ENCODE measurements around the gene ROBO1. TPM values are rescaled to one million over a fixed set of nuclear protein-coding genes. Genes with fewer than 3 reads are reported as not detected.

ROBO1 gene
- total RNA-seq, 1 experiment from 2014 or later: 67.6 TPM

GRCh38 chr3:79684041-79684440, 83.8 kb downstream of the ROBO1 start:
- H3K4me1 ChIP-seq (ENCODE audit: insufficient read depth, low read length, poor library complexity, severe bottlenecking): no peaks in the 10 kb centered on the region
- POLR2A ChIA-PET (ENCODE audit: low non-redundant PET): no interaction called here
- BruUV-seq (replicated peaks): no TSS peak
- intact Hi-C loops (cut with micrococcal nuclease; ENCODE audit: unreplicated experiment): no loop called here
- H3K27ac ChIP-seq (ENCODE audit: low read depth, low read length, poor library complexity, severe bottlenecking): no peak overlapping the region
- no peaks in the 10 kb centered on the region for H3K9me3 ChIP-seq (ENCODE audit: low read depth, low read length, poor library complexity, severe bottlenecking)
- TF ChIP-seq CTCF (conservative IDR thresholded peaks at IDR 0.05; ENCODE audit: low read depth, low read length) (no peak), EZH2 (IDR thresholded peaks at IDR 0.05; ENCODE audit: borderline replicate concordance, low read depth, low read length, poor library complexity, severe bottlenecking) (no peak)
- no peak for DNase-seq (ENCODE audit: low spot score)
- H3K36me3 ChIP-seq (ENCODE audit: insufficient read depth, low read length, poor library complexity, severe bottlenecking): no peaks in the 10 kb centered on the region
- H3K27me3 ChIP-seq (replicated peaks; ENCODE audit: insufficient read depth, low read depth, low read length, poor library complexity): no peaks in the 10 kb centered on the region
- H3K4me3 ChIP-seq (ENCODE audit: low read depth, low read length, poor library complexity, severe bottlenecking): no peak overlapping the region
- CTCF ChIA-PET: no interaction called here

GRCh38 chr3:79672731-79673130, 95.1 kb downstream of the ROBO1 start:
- ChIA-PET POLR2A (ENCODE audit: low non-redundant PET) (no interaction called here), CTCF (no interaction called here)
- Histone ChIP-seq H3K36me3 (ENCODE audit: insufficient read depth, low read length, poor library complexity, severe bottlenecking) (no peaks in the 10 kb centered on the region), H3K27ac (ENCODE audit: low read depth, low read length, poor library complexity, severe bottlenecking) (no peak overlapping the region), H3K9me3 (ENCODE audit: low read depth, low read length, poor library complexity, severe bottlenecking) (no peaks in the 10 kb centered on the region), H3K27me3 (replicated peaks; ENCODE audit: insufficient read depth, low read depth, low read length, poor library complexity) (no peaks in the 10 kb centered on the region), H3K4me1 (ENCODE audit: insufficient read depth, low read length, poor library complexity, severe bottlenecking) (no peaks in the 10 kb centered on the region), H3K4me3 (ENCODE audit: low read depth, low read length, poor library complexity, severe bottlenecking) (no peak overlapping the region)
- BruUV-seq (replicated peaks): no TSS peak
- DNase-seq (ENCODE audit: low spot score): no peak
- TF ChIP-seq EZH2 (IDR thresholded peaks at IDR 0.05; ENCODE audit: borderline replicate concordance, low read depth, low read length, poor library complexity, severe bottlenecking) (no peak), CTCF (conservative IDR thresholded peaks at IDR 0.05; ENCODE audit: low read depth, low read length) (no peak)
- intact Hi-C loops (cut with micrococcal nuclease; ENCODE audit: unreplicated experiment): no loop called here

- Histone ChIP-seq H3K27ac (ENCODE audit: low read depth, low read length, poor library complexity, severe bottlenecking) (no peak overlapping the region), H3K27me3 (replicated peaks; ENCODE audit: insufficient read depth, low read depth, low read length, poor library complexity) (no peaks in the 10 kb centered on the region), H3K4me1 (ENCODE audit: insufficient read depth, low read length, poor library complexity, severe bottlenecking) (no peaks in the 10 kb centered on the region), H3K9me3 (ENCODE audit: low read depth, low read length, poor library complexity, severe bottlenecking) (no peaks in the 10 kb centered on the region), H3K4me3 (ENCODE audit: low read depth, low read length, poor library complexity, severe bottlenecking) (no peak overlapping the region), H3K36me3 (ENCODE audit: insufficient read depth, low read length, poor library complexity, severe bottlenecking) (no peaks in the 10 kb centered on the region)
- ChIA-PET CTCF (interaction anchor here (0.6 kb wide), 1 partner anchor 1566 kb away, joined by 3 read pairs; no protein-coding TSS in a partner anchor), POLR2A (ENCODE audit: low non-redundant PET) (no interaction called here)
- intact Hi-C loops (cut with micrococcal nuclease; ENCODE audit: unreplicated experiment): no loop called here
- TF ChIP-seq CTCF (conservative IDR thresholded peaks at IDR 0.05; ENCODE audit: low read depth, low read length): no peak
- no peak for TF ChIP-seq EZH2 (IDR thresholded peaks at IDR 0.05; ENCODE audit: borderline replicate concordance, low read depth, low read length, poor library complexity, severe bottlenecking)
- BruUV-seq (replicated peaks): no TSS peak
- no peak for DNase-seq (ENCODE audit: low spot score)
Observed at GRCh38 chr3:79672075-79672474, 95.7 kb downstream of the ROBO1 start.

All from A673 (cell line).